ENCODE results near the gene ASIC1.

ASIC1 gene

DNA sequence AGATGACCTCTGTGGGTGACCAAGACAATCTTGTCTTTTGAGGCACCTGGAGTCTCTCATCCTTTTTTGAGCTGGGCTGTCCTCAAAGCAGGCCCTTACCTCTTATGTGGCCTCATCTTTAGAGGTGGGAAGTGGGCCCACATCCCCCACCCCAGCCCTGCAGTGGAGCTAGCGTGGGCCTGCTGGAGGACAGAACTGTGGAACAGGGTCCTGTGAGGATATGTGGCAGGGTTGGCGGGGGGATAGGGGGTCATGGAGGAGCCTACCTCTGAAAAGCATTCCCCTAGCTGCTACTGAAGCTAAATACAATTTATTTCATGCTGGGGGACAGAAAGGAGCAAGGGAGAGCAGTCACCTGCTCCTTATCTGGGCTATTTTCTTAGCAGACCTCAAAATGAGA lies 46.0 kb downstream of the ASIC1 start:
- TF ChIP-seq, protein P1, sequence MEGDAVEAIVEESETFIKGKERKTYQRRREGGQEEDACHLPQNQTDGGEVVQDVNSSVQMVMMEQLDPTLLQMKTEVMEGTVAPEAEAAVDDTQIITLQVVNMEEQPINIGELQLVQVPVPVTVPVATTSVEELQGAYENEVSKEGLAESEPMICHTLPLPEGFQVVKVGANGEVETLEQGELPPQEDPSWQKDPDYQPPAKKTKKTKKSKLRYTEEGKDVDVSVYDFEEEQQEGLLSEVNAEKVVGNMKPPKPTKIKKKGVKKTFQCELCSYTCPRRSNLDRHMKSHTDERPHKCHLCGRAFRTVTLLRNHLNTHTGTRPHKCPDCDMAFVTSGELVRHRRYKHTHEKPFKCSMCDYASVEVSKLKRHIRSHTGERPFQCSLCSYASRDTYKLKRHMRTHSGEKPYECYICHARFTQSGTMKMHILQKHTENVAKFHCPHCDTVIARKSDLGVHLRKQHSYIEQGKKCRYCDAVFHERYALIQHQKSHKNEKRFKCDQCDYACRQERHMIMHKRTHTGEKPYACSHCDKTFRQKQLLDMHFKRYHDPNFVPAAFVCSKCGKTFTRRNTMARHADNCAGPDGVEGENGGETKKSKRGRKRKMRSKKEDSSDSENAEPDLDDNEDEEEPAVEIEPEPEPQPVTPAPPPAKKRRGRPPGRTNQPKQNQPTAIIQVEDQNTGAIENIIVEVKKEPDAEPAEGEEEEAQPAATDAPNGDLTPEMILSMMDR (conservative IDR thresholded peaks at IDR 0.05; ENCODE audit: control insufficient read depth, insufficient read depth, low read depth, low read length) = no peak
- DNase-seq (ENCODE audit: low read depth) = no peak
- no peak overlapping the region for H3K4me3 ChIP-seq (ENCODE audit: control insufficient read depth, low read depth, low read length)

DNA sequence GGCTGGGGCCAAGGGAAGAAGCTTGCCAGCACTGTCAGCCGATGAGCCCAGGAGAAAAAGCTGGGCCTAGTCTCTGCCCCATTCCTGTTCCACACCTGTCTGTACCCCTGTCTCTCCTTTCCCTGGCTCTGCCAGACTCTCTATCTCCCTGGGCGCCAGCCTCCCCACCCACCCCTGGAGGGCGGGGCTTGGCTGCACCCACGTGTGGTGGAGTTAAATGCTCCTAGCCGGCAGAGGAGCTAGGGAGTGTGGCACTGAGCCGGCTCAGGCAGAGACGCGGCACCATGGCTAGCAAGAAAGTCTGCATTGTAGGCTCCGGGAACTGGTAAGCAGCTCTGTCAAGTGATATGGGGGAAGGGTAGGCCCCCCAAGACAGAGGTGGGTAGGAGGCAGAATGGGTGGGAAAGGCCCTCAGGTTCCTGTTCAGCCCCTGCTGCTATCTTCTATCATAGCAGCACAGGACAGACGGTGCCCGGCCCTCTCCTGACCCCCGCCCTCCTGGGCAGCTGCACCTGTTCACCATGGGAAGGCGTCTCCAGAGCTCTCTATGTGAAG lies 46.4 kb downstream of the ASIC1 start, which contains the start of gene GPD1:
Gene GPD1 (plus strand): TSS at position 242 of the 555 bp plus-strand sequence. CDS start 43 bp downstream, at position 285.
- peak; percentile 28 for DNase-seq (ENCODE audit: low read depth)
- no peak within 1 kb of the TSS for H3K4me3 ChIP-seq (ENCODE audit: control insufficient read depth, low read depth, low read length)
- TF ChIP-seq, protein P1 (conservative IDR thresholded peaks at IDR 0.05; ENCODE audit: control insufficient read depth, insufficient read depth, low read depth, low read length) = no peak

DNA sequence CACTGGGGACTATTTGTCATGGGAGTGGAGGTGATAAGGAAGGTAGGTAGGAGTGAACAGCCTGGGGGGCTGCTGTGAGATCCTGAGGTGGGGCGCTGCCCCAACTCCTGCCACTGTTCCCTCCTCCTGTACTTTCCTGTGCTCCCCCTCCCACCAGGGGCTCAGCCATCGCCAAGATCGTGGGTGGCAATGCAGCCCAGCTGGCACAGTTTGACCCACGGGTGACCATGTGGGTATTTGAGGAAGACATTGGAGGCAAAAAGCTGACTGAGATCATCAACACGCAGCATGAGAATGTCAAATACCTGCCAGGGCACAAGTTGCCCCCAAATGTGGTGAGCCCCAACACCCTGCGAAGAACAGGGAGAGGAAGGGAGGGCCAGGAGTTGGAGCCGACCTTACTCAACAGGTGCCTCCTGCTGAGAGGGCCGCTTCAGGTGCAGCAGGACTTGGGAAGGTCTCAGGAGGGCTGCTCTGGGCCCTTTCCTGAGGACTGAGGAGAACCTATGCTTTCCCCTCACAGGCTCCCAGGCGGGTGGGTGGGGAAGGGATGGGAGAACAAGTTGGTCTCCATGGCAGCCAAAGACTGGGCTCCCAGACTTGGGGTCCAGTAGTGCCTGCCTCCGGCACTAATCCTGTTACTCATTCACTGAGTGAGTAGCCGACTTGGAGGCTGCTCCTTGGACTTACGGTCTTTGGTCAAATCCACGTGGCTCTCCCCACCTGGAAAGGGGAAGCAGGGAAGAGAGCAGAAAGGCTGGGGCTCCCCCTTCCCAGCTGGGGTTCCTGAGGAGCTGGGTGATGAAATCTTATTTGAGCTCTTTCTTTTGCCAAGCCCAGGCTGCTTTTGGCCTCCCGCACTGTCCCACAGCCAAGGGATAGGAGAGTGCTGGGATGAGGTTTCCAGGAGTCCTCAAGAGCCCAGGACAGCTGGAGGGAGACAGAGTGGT lies 47.3 kb downstream of the ASIC1 start:
- no peak overlapping the region for H3K4me3 ChIP-seq (ENCODE audit: control insufficient read depth, low read depth, low read length)
- DNase-seq (ENCODE audit: low read depth) = no peak
- TF ChIP-seq, protein P1 (conservative IDR thresholded peaks at IDR 0.05; ENCODE audit: control insufficient read depth, insufficient read depth, low read depth, low read length) = no peak

DNA sequence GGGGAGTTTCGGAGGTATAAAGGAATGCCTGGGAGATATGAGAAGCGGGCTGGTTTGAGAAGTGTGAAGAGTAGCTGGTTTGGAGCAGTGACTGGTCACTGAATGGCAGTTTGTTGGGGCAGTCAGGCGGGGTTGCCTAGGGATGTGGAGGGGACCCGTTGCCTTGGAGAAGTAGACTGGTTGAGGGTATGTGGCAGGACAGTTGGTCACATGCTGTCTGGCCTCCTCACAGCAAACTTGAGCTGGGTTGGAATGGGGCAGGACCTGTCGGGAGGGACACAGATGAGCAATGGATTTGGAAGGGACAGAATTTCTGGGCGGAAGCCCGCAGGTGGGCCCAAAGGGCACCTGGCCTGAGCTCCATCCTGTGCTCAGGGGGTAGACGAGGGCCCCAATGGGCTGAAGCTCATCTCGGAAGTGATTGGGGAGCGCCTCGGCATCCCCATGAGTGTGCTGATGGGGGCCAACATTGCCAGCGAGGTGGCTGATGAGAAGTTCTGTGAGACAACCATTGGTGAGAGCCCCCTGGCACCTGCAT lies 48.6 kb downstream of the ASIC1 start:
- no peak for DNase-seq (ENCODE audit: low read depth)
- H3K4me3 ChIP-seq (ENCODE audit: control insufficient read depth, low read depth, low read length) = no peak overlapping the region
- TF ChIP-seq, protein P1 (conservative IDR thresholded peaks at IDR 0.05; ENCODE audit: control insufficient read depth, insufficient read depth, low read depth, low read length) = no peak

DNA sequence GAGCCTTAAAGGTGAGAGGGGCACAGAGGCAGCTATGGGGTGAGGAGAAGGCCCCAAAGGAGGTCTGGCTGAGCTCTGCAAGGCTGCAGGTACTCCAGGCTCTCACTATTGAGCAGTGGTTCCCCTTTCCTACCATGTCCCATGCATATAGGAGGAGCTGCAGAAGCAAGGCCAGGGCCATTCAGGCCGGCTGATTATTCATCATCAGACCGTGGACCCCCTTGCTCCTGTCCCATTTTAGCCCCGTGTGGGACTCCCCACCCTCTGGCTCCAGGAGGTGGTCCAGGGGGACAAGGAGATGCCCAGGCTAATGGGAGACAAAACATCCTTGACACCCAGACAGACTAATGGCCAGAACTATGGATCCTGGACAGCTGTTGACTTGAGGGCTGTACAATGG lies 49.5 kb downstream of the ASIC1 start:
- TF ChIP-seq, protein P1 (conservative IDR thresholded peaks at IDR 0.05; ENCODE audit: control insufficient read depth, insufficient read depth, low read depth, low read length) = no peak
- H3K4me3 ChIP-seq (ENCODE audit: control insufficient read depth, low read depth, low read length) = no peak overlapping the region
- no peak for DNase-seq (ENCODE audit: low read depth)

DNA sequence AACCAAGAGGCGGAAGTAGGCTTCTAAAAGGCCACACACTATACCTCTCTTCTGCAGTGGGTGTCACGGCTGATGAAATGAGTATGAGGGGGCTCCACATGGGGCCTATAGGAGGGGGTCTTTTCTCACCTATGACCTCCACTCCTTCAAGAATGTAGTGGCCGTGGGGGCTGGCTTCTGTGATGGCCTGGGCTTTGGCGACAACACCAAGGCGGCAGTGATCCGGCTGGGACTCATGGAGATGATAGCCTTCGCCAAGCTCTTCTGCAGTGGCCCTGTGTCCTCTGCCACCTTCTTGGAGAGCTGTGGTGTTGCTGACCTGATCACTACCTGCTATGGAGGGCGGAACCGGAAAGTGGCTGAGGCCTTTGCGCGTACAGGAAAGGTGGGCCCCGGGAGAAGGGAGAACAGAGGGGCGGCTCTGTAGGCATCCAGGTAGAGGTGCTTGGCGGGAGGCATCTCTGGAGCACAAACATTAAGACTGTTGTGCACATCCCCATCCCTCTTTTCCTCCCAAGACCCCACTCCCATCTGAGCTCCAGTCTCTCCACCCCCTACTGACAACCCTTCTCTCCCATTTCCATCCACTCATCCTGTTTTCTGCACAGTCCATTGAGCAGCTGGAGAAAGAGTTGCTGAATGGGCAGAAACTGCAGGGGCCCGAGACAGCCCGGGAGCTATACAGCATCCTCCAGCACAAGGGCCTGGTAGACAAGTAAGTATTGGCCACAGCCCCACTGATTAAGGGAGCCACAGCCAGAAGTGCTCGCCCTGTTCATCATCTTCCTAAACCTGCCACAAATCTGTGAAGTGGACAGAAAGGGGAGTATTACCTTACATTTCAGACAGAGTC lies 50.2 kb downstream of the ASIC1 start:
- no peak overlapping the region for H3K4me3 ChIP-seq (ENCODE audit: control insufficient read depth, low read depth, low read length)
- DNase-seq (ENCODE audit: low read depth) = no peak
- TF ChIP-seq, protein P1 (conservative IDR thresholded peaks at IDR 0.05; ENCODE audit: control insufficient read depth, insufficient read depth, low read depth, low read length) = no peak

All from fibroblast of mammary gland (primary cell).